Astrocyte (in vitro differentiated cells and primary cell): ENCODE data around the gene ARHGEF2. TPM values are rescaled to one million over a fixed set of nuclear protein-coding genes. Genes with fewer than 3 reads are reported as not detected.
A peak's percentile ranks its signal among the peaks of the same experiment; 100 is the strongest.

Source experiments
- DNase-seq: peaks from one replicate; pipeline ENCODE4 v3.0.0-alpha.2; 2010; ENCODE audit warnings: low read depth
- FAIRE-seq: peaks from 2 replicates; lab custom pipeline; 2011; peaks lifted over from hg19 to GRCh38; lab: Jason Lieb, UNC
- H2AFZ ChIP-seq: 2 replicates; pipeline ENCODE4 v1.6.0; 2012; ENCODE audit warnings: low read depth, low read length, inconsistent platforms
- H3K27ac ChIP-seq: 2 replicates; pipeline ENCODE4 v1.5.1; 2011; ENCODE audit warnings: low read depth, low read length, inconsistent platforms
- H3K27me3 ChIP-seq: 2 replicates; pipeline ENCODE4 v1.6.0; 2011; ENCODE audit warnings: low read length, inconsistent platforms; ENCODE audit not compliant: insufficient read depth
- H3K36me3 ChIP-seq: 2 replicates; pipeline ENCODE4 v1.5.1; 2011; ENCODE audit warnings: low read length, inconsistent platforms; ENCODE audit not compliant: insufficient read depth
- H3K4me1 ChIP-seq: 2 replicates; pipeline ENCODE4 v1.5.1; 2011; ENCODE audit warnings: low read length, inconsistent platforms; ENCODE audit not compliant: insufficient read depth
- H3K4me2 ChIP-seq: 2 replicates; pipeline ENCODE4 v1.6.0; 2012; ENCODE audit warnings: low read length, inconsistent platforms
- H3K4me3 ChIP-seq: 2 replicates; pipeline ENCODE4 v1.5.1; 2011; ENCODE audit warnings: low read depth, mild to moderate bottlenecking, low read length, inconsistent platforms; ENCODE audit not compliant: insufficient read depth
- H3K79me2 ChIP-seq: 2 replicates; pipeline ENCODE4 v1.6.0; 2012; ENCODE audit warnings: mild to moderate bottlenecking, low read length, inconsistent platforms; ENCODE audit not compliant: insufficient read depth
- H3K9ac ChIP-seq: 2 replicates; pipeline ENCODE4 v1.6.0; 2012; ENCODE audit warnings: mild to moderate bottlenecking, low read length, inconsistent platforms
- H3K9me3 ChIP-seq: 2 replicates; pipeline ENCODE4 v1.5.1; 2012; ENCODE audit warnings: low read depth, mild to moderate bottlenecking, low read length, inconsistent platforms; ENCODE audit not compliant: insufficient read depth
- H4K20me1 ChIP-seq: 2 replicates; pipeline ENCODE4 v1.6.0; 2012; ENCODE audit warnings: low read length, inconsistent platforms; ENCODE audit not compliant: insufficient read depth
- H3K27ac Mint-ChIP-seq: one replicate; pipeline ENCODE4 v1.8.0; 2021; ENCODE audit warnings: mild to moderate bottlenecking, mixed read lengths; ENCODE audit not compliant: unreplicated experiment
- H3K27me3 Mint-ChIP-seq: one replicate; pipeline ENCODE4 v1.8.0; 2021; ENCODE audit warnings: low read depth, mixed read lengths; ENCODE audit not compliant: unreplicated experiment
- H3K36me3 Mint-ChIP-seq: one replicate; pipeline ENCODE4 v1.8.0; 2021; ENCODE audit warnings: low read depth, mixed read lengths; ENCODE audit not compliant: unreplicated experiment
- H3K4me1 Mint-ChIP-seq: one replicate; pipeline ENCODE4 v1.8.0; 2021; ENCODE audit warnings: low read depth, mixed read lengths; ENCODE audit not compliant: unreplicated experiment
- H3K4me3 Mint-ChIP-seq: one replicate; pipeline ENCODE4 v1.8.0; 2021; ENCODE audit warnings: mild to moderate bottlenecking, moderate library complexity, mixed read lengths; ENCODE audit not compliant: unreplicated experiment
- H3K9me3 Mint-ChIP-seq: one replicate; pipeline ENCODE4 v1.8.0; 2021; ENCODE audit warnings: mild to moderate bottlenecking, mixed read lengths; ENCODE audit not compliant: unreplicated experiment
- EZH2 ChIP-seq: IDR thresholded peaks from 2 replicates; pipeline ENCODE4 v1.6.1; 2012; ENCODE audit warnings: mild to moderate bottlenecking, low read length, inconsistent platforms; ENCODE audit not compliant: insufficient read depth
- total RNA-seq: library from RNA; stranded (reverse); gene quantifications from 2 replicates; pipeline ENCODE4 v1.2.1, GENCODE V29; 2021
- TF ChIP-seq, protein P1 (sequence below): IDR thresholded peaks from 2 replicates; pipeline ENCODE4 v1.5.1; 2011; ENCODE audit warnings: low read depth, mild to moderate bottlenecking, inconsistent platforms, low read length, moderate library complexity; ENCODE audit not compliant: insufficient read depth

ARHGEF2 gene
- total RNA-seq, 1 donor from 2014 or later = 99.3 TPM

DNA sequence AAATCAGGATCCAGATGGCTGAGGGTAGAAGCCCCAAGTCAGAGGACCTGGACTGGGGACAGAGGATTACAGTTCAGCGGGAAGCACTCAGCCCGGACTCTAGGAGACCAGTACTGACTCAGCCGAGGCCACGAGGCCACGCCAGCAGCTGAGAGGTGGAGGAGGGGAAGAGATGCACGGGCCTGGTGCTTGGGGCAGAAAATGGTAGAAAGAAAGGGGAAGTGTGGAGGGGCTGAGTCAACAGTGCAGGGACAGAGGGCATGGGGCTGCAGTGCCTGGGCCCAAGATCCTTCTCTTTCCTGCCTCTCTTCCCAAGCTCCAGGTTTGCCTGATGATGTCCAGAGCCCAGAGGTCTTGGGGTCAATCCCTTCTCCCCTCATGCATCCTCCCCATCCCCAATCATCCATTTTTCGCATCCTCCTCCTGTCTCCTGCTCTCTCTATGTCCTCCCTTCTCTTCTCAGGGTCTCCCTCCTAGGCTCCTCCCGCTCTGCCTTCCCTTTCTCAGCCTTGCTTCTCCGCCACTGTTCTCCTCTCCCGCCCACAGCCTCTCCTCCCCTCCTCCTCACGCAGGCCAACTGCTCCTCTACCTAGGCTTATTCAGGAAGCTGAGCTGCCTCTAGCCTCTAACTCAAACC, 7.7 kb downstream of the ARHGEF2 start:
- H3K4me1 ChIP-seq = peaks cover 62% of the 10 kb centered on the region
- H3K27me3 ChIP-seq = no peaks in the 10 kb centered on the region
- H3K36me3 Mint-ChIP-seq = peaks cover 20% of the 10 kb centered on the region
- DNase-seq = peak; percentile 70
- peaks cover 58% of the 10 kb centered on the region for H3K4me1 Mint-ChIP-seq
- peak overlapping the region; percentile 49 for H3K27ac ChIP-seq
- H3K9me3 ChIP-seq = no peaks in the 10 kb centered on the region
- H2AFZ ChIP-seq = peak overlapping the region; percentile 5
- H3K4me3 ChIP-seq = no peak overlapping the region
- peaks cover 96% of the 10 kb centered on the region for H4K20me1 ChIP-seq
- peaks cover 33% of the 10 kb centered on the region for H3K36me3 ChIP-seq
- no peaks in the 10 kb centered on the region for H3K27me3 Mint-ChIP-seq
- TF ChIP-seq, protein P1, sequence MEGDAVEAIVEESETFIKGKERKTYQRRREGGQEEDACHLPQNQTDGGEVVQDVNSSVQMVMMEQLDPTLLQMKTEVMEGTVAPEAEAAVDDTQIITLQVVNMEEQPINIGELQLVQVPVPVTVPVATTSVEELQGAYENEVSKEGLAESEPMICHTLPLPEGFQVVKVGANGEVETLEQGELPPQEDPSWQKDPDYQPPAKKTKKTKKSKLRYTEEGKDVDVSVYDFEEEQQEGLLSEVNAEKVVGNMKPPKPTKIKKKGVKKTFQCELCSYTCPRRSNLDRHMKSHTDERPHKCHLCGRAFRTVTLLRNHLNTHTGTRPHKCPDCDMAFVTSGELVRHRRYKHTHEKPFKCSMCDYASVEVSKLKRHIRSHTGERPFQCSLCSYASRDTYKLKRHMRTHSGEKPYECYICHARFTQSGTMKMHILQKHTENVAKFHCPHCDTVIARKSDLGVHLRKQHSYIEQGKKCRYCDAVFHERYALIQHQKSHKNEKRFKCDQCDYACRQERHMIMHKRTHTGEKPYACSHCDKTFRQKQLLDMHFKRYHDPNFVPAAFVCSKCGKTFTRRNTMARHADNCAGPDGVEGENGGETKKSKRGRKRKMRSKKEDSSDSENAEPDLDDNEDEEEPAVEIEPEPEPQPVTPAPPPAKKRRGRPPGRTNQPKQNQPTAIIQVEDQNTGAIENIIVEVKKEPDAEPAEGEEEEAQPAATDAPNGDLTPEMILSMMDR = no peak
- TF ChIP-seq EZH2 = no peak
- peak overlapping the region; percentile 66 for H3K4me3 Mint-ChIP-seq
- peak overlapping the region; percentile 87 for H3K27ac Mint-ChIP-seq
- no peaks in the 10 kb centered on the region for H3K9me3 Mint-ChIP-seq
- H3K4me2 ChIP-seq = peak overlapping the region; percentile 73
- FAIRE-seq = no peak
- peak overlapping the region; percentile 60 for H3K9ac ChIP-seq
- H3K79me2 ChIP-seq = peaks cover 98% of the 10 kb centered on the region

DNA sequence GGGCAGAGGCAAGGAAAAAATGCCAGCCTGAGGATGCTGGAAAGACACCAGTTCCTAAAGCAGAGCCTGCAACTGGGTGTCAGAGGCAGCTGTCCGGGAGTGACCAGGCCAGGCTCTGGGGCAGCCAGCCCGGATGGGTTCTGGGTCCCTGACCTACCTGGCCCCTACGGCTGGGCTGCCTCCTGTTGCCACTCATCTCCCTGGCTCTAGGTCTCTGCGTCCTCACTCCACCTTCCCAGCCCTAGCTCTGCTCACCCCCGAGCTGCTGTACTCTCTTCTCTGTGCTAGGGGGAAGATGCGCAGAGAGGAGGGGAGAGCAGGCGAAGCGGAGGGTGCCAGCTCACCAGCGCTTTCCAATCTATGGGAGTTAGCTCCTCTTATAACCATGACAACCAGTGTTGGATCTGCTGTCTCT, 9.0 kb downstream of the ARHGEF2 start:
- no peak for DNase-seq
- Histone ChIP-seq H3K9me3 (no peaks in the 10 kb centered on the region), H3K27ac (peak overlapping the region; percentile 49), H3K9ac (peak overlapping the region; percentile 60), H2AFZ (no peak overlapping the region), H3K79me2 (peaks cover 95% of the 10 kb centered on the region), H3K36me3 (peaks cover 46% of the 10 kb centered on the region), H4K20me1 (peaks cover 93% of the 10 kb centered on the region), H3K4me3 (no peak overlapping the region), H3K4me2 (peak overlapping the region; percentile 73), H3K27me3 (no peaks in the 10 kb centered on the region), H3K4me1 (peaks cover 50% of the 10 kb centered on the region)
- Mint-ChIP-seq H3K36me3 (peaks cover 25% of the 10 kb centered on the region), H3K9me3 (no peaks in the 10 kb centered on the region), H3K27ac (peak overlapping the region; percentile 66), H3K27me3 (no peaks in the 10 kb centered on the region), H3K4me1 (peaks cover 47% of the 10 kb centered on the region), H3K4me3 (no peak overlapping the region)
- TF ChIP-seq, protein P1 = no peak
- TF ChIP-seq EZH2 = no peak
- FAIRE-seq = no peak

DNA sequence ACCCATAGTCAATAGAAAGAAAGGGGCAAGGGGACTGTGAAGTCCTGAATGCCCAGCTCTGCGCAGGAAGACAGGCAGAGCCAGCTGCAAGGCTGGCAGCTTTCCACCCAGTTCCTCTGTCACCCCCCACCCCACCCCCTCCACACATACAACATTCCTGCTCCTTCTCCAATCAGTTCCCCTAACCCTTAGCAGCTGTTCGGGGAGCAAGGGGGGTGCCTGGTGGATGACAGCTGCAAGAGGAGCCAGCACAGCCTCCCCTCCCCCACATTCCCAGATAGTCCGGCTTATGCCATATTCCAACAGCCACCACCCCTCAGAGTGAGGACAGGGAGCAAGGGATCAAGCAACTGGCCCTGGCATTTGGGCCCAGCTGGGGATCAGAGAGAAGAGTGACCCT, 9.7 kb downstream of the ARHGEF2 start:
- H4K20me1 ChIP-seq = peaks cover 89% of the 10 kb centered on the region
- Mint-ChIP-seq H3K9me3 (no peaks in the 10 kb centered on the region), H3K4me3 (peak overlapping the region; percentile 23), H3K27ac (no peak overlapping the region), H3K36me3 (peaks cover 28% of the 10 kb centered on the region), H3K4me1 (peaks cover 42% of the 10 kb centered on the region), H3K27me3 (no peaks in the 10 kb centered on the region)
- no peak overlapping the region for H3K4me3 ChIP-seq
- no peak for FAIRE-seq
- no peaks in the 10 kb centered on the region for H3K9me3 ChIP-seq
- peak overlapping the region; percentile 14 for H3K27ac ChIP-seq
- no peaks in the 10 kb centered on the region for H3K27me3 ChIP-seq
- peaks cover 46% of the 10 kb centered on the region for H3K4me1 ChIP-seq
- peaks cover 49% of the 10 kb centered on the region for H3K36me3 ChIP-seq
- TF ChIP-seq, protein P1 = no peak
- no peak for TF ChIP-seq EZH2
- DNase-seq = no peak
- peak overlapping the region; percentile 38 for H3K9ac ChIP-seq
- H3K4me2 ChIP-seq = peak overlapping the region; percentile 39
- peaks cover 88% of the 10 kb centered on the region for H3K79me2 ChIP-seq
- H2AFZ ChIP-seq = no peak overlapping the region
